Occipital lobe (tissue), 2 donors: Measurements from ENCODE around the gene SSBP4. TPM values are rescaled to one million over a fixed set of nuclear protein-coding genes. Genes with fewer than 3 reads are reported as not detected.
"Not testable (repeated sequence)": the region's sequence is repeated elsewhere in the genome, so short reads cannot be mapped to it uniquely, and the experiment has no call there.

Experiments used
- DNase-seq: peaks from one replicate; lab custom pipeline; 2025; lab: John Stamatoyannopoulos, UW
- total RNA-seq: library from RNA; depleted of rRNA; stranded (reverse); fragments of >200 nt; gene quantifications from one replicate; pipeline ENCODE4 v1.2.3, GENCODE V29; 2014

The SSBP4 gene
- total RNA-seq, 1 donor from 2014 or later: 75.6 TPM

- DNase-seq: no peak
These were observed 25.4 kb upstream of the SSBP4 start for GRCh38 chr19:18393836-18394235.

- DNase-seq: no peak
These were observed 22.5 kb upstream of the SSBP4 start for GRCh38 chr19:18396471-18397241.

GRCh38 chr19:18397242-18398202 is 21.7 kb upstream of the SSBP4 start, which contains the start of gene LRRC25:
TSS of gene LRRC25 (minus strand) at chr19:18397622. CDS start at chr19:18396963, 659 bp downstream.
- DNase-seq: no peak

GRCh38 chr19:18399008-18399407 is 20.2 kb upstream of the SSBP4 start:
- no peak for DNase-seq

GRCh38 chr19:18401580-18402112 is 17.6 kb upstream of the SSBP4 start:
- DNase-seq: no peak

GRCh38 chr19:18402455-18403248 is 16.5 kb upstream of the SSBP4 start:
- DNase-seq: not testable (repeated sequence)

- not testable (repeated sequence) for DNase-seq
These were observed 13.4 kb upstream of the SSBP4 start for GRCh38 chr19:18405754-18406153.

GRCh38 chr19:18406749-18407148 is 12.4 kb upstream of the SSBP4 start:
- no peak for DNase-seq

GRCh38 chr19:18408053-18408476 is 11.1 kb upstream of the SSBP4 start:
- DNase-seq: no peak

GRCh38 chr19:18412610-18413239 is 6.5 kb upstream of the SSBP4 start:
- DNase-seq: no peak

GRCh38 chr19:18414504-18415177 is 4.6 kb upstream of the SSBP4 start:
- DNase-seq: no peak

GRCh38 chr19:18415178-18415867 is 3.9 kb upstream of the SSBP4 start:
- DNase-seq: peak; percentile 71

- DNase-seq: peak; percentile 79
These were observed 2.4 kb upstream of the SSBP4 start for GRCh38 chr19:18416778-18417249.

GRCh38 chr19:18417250-18418028 is 1.8 kb upstream of the SSBP4 start:
- no peak for DNase-seq

- no peak for DNase-seq
These were observed 1.1 kb upstream of the SSBP4 start for GRCh38 chr19:18418029-18418482.

- DNase-seq: peak; percentile 74
These were observed 559 bp upstream of the SSBP4 start for GRCh38 chr19:18418483-18419194.

- DNase-seq: no peak
These were observed 682 bp downstream of the SSBP4 start for GRCh38 chr19:18419699-18420460.
